K562 (cell line): ENCODE results near the gene HMG20B.

ENCODE experiments used
- CEBPG ChIP-seq, 3 experiments: fragments of 200-800 bp in 1 of 3; sonication (Bioruptor generic) in 1 of 3; sonication (generic) in 1 of 3; formaldehyde crosslinking in 1 of 3; IDR thresholded peaks in 2 of 3; conservative IDR thresholded peaks in 1 of 3; 2 replicates each; pipeline versions ENCODE4 v1.6.1 to v1.8.0; 2016 to 2022; ENCODE audit warnings: missing compliant biosample characterization in 2 of 3, missing genetic modification characterization in 2 of 3, mild to moderate bottlenecking in 1 of 3, missing genetic modification reagents in 1 of 3
- CHD2 ChIP-seq: IDR thresholded peaks from 2 replicates; pipeline ENCODE4 v1.6.1; 2011; ENCODE audit warnings: low read depth, low read length
- JUND ChIP-seq, 2 experiments: IDR thresholded peaks; 2 replicates in 1 of 2; 3 replicates in 1 of 2; pipeline ENCODE4 v1.6.1; 2011; ENCODE audit warnings: borderline replicate concordance in 2 of 2, low read depth in 2 of 2, low read length in 2 of 2, improper control_type of control experiment in 1 of 2, missing biosample characterization in 1 of 2, missing genetic modification characterization in 1 of 2, missing genetic modification reagents in 1 of 2
- MTF1 ChIP-seq: fragments of 250-450 bp; sonication (Bioruptor Pico); IDR thresholded peaks from 2 replicates; pipeline ENCODE4 v1.9.0; 2021; ENCODE audit warnings: moderate library complexity, mild to moderate bottlenecking, inconsistent platforms, borderline replicate concordance
- POLR2AphosphoS5 ChIP-seq: IDR thresholded peaks from 2 replicates; pipeline ENCODE4 v1.6.1; 2011; ENCODE audit warnings: mild to moderate bottlenecking, low read depth, low read length, moderate library complexity; ENCODE audit not compliant: control insufficient read depth, insufficient read depth
- ZNF324 ChIP-seq: fragments of 250-450 bp; sonication (Bioruptor Pico); IDR thresholded peaks from 2 replicates; pipeline ENCODE4 v1.4.0; 2020; ENCODE audit warnings: mild to moderate bottlenecking
- ZNF561 ChIP-seq: fragments of 450-650 bp; formaldehyde crosslinking; conservative IDR thresholded peaks from 2 replicates; pipeline ENCODE4 v1.4.0; 2020; ENCODE audit warnings: mild to moderate bottlenecking, moderate library complexity

- TF ChIP-seq CEBPG (CRISPR knock-in tag; IDR thresholded peaks at IDR 0.05) (no peak), CEBPG (tag; conservative IDR thresholded peaks at IDR 0.05 in 1 of 2, IDR thresholded peaks at IDR 0.05 in 1 of 2) (no peak), MTF1 (CRISPR knock-in tag) (no peak), ZNF324 (CRISPR knock-in tag) (0 out of 2 replicates have a peak, but pooled peaks have one; percentile 24), POLR2AphosphoS5 (peak; percentile 62; the same call in 1 of the 2 replicates), CHD2 (0 out of 2 replicates have a peak, but pooled peaks have one; percentile 20), ZNF561 (CRISPR knock-in tag) (no peak), JUND (IDR thresholded peaks at IDR 0.05; ENCODE audit: borderline replicate concordance, low read depth, low read length) (peak; percentile 52), JUND (tag; IDR thresholded peaks at IDR 0.05; ENCODE audit: borderline replicate concordance, low read depth, low read length) (no peak)
Measured at GRCh38 chr19:3626473-3627350, 54.0 kb downstream of the HMG20B start, which contains the start of gene CACTIN.
